NCI-H146 treated with DMSO at 0.1 percent for 48 hours (cell line): ENCODE data around the gene SETD2.
"Not testable (repeated sequence)": the region's sequence is repeated elsewhere in the genome, so short reads cannot be mapped to it uniquely, and the experiment has no call there.

Experiments used
- DNase-seq: peaks from one replicate; lab custom pipeline; 2025; ENCODE audit not compliant: unreplicated experiment; lab: John Stamatoyannopoulos, UW

The SETD2 gene

DNA sequence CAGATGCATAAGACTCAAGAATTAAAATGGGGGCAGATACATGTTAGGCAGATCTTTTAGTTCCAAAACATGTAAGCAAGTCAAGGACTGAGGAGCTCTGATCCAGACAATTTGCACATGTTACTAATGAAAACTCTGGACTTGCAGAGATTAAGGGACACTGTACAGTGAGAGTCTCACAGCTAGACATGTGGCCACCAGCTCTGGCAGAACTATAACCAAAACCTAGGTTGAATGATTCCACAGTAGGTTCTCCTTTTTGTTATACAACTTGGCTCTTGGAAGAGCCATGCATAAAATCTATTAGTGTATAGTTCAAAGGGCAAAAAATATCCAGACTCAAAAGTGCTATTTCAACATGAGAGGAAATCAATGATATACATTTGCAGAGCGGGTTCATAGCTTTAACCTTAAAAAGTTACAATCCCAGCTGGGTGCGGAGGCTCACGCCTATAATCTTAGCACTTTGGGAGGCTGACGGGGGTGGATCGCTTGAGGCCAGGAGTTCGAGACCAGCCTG, 61.8 kb downstream of the SETD2 start:
- no peak for DNase-seq

- DNase-seq: no peak
These were observed 65.0 kb downstream of the SETD2 start for GRCh38 chr3:47098910-47099309.

- no peak for DNase-seq
These were observed 66.0 kb downstream of the SETD2 start for GRCh38 chr3:47097864-47098263.

DNA sequence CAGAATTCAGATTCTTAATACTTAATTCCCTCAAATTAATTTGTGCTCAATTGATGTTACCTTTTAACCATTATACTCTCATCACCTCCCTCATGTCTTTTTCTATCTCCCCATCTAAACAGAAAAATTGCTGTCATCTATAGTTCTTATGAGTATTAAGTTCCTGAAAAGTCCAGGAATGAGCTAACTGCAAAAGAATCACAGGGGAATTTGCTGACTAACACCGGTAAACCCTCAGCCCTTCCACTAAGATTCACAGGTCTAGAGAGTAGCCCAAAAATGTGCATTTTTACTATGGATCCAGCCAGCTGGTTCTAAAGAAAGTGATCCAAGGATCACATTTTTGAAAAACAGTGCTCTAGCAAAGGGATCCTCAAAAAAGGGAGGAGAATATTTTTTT, 67.0 kb downstream of the SETD2 start:
- no peak for DNase-seq

GRCh38 chr3:47092090-47092489, 71.8 kb downstream of the SETD2 start:
- no peak for DNase-seq

GRCh38 chr3:47089630-47090029, 74.3 kb downstream of the SETD2 start:
- DNase-seq: no peak

- no peak for DNase-seq
These were observed 77.8 kb downstream of the SETD2 start for GRCh38 chr3:47086071-47086470.

DNA sequence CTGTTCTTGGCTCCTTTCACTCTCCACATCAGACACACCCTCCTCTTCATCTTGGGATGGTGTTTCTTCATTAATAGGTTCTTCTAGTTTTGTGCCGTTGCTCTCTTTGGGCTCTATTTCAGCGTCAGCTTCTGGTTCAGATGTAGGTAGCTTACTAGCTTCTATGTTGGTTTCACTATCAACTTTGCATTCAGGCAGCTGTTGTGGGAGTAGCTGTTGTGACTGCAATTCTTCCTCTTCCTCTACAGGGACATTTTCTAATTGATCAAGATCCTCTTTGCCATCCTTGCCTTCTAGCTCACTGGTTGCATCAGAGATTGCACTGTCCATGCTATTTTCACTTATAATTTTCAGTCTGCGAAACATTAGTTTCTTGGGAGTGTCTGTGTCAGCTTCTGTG, 80.1 kb downstream of the SETD2 start:
- no peak for DNase-seq

DNA sequence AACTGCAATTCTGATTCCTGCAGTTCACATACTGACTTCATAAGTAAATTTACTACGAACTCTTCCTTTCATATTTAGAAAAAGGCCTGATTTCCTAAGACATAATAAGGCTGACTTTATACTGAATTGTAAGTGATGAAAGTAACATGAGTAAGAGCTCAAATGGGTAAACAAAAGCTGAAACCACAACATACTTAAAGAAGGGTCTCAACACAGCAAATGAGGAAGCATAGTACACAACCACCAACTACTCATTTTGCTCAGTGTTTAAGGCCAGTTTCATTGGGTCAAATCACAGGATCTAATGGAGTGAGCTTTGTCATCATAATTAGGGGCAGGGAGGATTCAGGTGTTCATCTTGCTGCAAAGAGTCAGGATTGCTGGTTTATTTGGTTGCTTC, 81.4 kb downstream of the SETD2 start:
- DNase-seq: no peak

DNA sequence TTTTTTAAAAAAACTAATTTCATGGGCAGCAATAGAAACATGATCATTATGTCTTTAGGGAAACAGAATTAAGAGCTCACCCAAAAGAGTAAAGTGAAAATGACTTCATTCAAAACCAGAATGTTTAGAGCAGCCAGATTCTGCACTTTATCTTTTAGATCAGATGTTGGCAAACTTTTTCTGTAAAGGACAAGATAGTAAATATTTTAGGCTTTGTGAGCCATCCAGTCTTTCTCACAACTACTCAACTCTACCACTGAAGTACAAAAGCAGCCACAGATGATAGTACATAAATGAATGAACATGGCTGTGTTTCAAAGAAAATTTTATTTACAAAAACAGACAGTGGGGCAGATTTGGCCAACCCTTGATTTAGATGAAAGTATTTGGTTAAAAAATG, 84.5 kb downstream of the SETD2 start:
- DNase-seq: no peak

- DNase-seq: no peak
These were observed 90.2 kb downstream of the SETD2 start for GRCh38 chr3:47073685-47074084.

DNA sequence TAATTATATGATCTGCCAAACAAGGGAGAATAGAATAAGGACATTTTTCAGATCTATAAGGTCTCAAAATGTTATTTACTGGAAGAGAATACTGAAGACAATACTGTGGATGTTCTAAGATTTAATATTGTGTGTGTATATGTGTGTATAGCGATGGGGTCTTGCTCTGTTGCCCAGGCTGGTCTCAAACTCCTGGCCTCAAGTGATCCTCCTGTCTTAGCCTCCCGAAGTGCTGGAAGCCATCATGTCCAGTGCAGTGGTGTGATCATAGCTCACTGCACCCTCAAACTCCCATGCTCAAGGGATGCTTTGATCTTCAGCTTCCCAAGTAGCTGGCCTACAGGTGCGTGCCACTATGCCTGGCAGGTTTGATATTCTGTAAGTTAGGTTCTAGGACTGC, 93.1 kb downstream of the SETD2 start:
- no peak for DNase-seq

DNA sequence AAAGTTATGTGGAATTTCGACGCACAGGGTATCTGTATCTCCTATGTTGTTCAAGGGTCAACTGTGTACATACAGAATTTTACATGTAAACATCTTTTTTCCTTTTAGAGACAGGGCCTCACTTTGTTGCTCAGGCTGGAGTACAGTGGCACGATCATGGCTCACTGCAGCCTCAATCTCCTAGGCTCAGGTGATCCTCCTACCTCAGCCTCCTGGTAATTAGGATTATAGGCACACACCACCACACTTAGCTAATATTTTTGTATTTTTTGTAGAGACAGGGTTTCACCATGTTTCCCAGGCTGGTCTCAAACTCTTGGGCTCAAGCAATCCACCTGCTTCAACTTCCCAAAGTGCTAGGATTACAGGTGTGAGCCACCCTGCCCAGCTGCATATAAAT, 97.7 kb downstream of the SETD2 start:
- DNase-seq: not testable (repeated sequence)

DNA sequence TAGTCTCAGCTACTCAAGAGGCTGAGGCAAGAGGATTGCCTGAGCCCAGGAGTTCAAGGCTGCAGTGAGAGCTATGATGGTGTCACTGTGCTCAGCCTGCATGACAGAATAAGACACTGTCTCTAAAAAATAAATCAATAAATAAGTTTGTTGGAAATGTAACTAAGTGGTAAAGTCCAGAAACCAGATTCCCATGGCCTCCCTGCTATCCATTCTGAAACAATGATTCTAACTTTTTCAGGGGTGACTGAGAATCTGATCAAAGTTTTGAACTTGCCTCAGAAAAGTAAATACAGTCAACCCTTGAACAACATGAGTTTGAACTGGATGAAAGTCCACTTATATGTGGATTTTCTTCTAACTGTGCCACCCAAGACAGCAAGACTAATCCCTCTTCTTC, 98.2 kb downstream of the SETD2 start:
- DNase-seq: no peak

DNA sequence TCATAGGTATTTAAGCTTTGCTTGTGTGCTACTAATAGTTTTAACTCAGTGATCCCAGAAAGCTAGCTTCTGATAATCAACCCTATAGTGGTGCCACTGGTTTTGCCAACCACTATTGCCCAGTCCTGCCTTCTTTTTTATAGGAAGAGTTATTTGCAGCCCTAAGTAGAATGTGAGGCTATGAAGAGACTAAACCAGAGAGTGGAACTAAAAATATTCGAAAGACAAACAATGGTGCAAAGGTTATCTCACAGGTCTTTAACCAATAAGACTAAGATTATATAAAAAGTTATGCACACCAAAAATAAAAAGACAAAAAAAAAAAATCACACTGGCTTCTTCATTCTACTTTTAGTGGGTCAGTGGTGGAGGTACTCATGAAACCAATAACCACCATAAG, 98.9 kb downstream of the SETD2 start:
- no peak for DNase-seq

DNA sequence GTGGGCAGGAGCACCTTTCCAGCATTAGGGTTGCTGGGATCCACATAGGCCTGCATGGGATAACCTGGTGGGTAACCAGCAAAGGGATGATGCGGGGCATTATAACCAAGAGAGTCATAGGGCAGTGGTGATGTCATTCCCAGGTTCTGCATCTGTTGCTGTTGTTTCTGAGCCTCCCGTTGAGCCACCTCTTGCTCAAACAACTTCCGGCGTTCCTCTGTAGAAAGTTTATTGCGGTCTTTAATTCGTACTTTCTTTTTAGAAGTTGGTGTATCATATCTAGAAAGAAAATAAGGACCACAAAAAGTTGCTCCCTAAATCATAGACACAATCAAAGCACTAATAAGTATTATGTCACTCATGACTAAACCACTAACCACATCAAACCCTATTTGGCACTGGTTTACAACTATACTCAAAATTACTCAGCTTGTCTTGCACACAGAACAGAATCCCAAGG, 106.7 kb downstream of the SETD2 start:
- no peak for DNase-seq

- no peak for DNase-seq
These were observed 107.2 kb downstream of the SETD2 start for GRCh38 chr3:47056705-47057104.

GRCh38 chr3:47054412-47054811, 109.5 kb downstream of the SETD2 start:
- DNase-seq: no peak

GRCh38 chr3:47047673-47048072, 116.2 kb downstream of the SETD2 start:
- no peak for DNase-seq

DNA sequence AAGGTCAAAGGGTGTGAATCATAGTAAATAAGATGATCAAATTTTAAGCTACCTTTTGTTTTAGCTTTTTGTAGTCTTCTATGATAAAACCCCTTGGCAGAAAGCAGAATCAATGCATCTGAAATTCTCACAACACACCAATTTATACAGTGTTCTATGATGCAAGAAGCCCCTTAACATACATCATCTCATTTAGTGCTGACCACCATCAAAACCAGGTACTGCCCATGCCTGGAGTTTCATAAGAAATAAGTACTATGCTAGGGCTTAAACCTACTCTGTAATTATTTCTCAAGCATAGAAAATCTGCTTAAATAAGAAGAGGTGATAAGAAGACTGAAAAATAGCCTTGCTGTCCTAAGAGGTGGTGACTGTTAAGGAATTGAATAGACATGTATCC, 116.8 kb downstream of the SETD2 start:
- no peak for DNase-seq

GRCh38 chr3:47042231-47042791, 121.6 kb downstream of the SETD2 start:
- no peak for DNase-seq

- no peak for DNase-seq
These were observed 122.8 kb downstream of the SETD2 start for GRCh38 chr3:47041114-47041513.

GRCh38 chr3:47037302-47037701, 126.6 kb downstream of the SETD2 start:
- DNase-seq: not testable (repeated sequence)
